ENCODE measurements around the gene SIK3.

The SIK3 gene

DNA sequence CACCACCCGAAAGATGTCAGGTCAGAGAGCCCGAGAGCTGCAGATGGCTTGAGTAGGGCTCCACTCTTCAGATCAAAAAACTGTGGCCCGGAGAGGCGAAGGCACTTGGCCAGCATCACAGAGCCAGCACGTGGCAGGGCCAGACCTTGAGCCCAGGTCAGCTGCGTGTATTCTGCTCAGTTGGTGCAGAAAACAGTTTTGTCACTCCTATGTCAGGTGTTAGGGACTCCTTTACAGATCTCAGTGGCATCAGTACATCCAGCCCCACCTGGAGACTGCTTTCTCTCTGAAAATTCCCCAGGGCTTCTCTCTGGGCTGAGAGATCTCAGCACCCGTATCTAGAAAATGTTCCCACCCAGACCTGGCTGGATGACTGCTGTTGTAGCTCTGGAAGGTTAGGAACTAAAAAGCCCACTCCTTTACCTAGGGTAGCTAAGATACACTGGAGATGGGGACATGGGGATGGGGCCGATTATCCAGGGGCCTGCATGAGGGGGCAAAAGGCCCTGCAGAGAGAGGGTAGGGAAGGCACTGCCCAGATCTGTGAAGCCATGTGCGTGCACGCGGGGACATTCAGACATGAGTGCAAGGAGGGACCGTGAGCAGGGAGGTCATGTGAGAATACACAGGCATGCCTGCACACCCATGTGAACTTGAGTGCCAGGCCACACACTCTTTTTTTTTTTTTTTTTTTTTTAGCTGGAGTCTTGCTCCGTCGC, 264.3 kb downstream of the SIK3 start:
- no peak for DNase-seq

DNA sequence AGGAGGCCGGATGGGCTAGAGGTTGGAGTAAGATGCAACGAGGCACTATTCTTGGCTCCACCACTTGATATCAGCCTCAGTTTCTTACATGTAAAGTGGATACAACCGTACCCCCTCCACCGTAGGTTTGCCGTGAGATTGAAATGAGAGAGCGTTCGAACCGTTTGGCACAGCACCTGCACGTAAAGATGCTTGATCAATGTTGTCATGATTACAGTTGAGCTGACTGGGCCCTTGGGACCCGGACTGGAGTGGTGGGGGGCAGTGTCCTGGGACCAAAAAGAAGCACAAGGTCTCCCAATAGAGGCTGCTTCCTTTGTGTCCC, 264.8 kb downstream of the SIK3 start:
- no peak for DNase-seq

DNA sequence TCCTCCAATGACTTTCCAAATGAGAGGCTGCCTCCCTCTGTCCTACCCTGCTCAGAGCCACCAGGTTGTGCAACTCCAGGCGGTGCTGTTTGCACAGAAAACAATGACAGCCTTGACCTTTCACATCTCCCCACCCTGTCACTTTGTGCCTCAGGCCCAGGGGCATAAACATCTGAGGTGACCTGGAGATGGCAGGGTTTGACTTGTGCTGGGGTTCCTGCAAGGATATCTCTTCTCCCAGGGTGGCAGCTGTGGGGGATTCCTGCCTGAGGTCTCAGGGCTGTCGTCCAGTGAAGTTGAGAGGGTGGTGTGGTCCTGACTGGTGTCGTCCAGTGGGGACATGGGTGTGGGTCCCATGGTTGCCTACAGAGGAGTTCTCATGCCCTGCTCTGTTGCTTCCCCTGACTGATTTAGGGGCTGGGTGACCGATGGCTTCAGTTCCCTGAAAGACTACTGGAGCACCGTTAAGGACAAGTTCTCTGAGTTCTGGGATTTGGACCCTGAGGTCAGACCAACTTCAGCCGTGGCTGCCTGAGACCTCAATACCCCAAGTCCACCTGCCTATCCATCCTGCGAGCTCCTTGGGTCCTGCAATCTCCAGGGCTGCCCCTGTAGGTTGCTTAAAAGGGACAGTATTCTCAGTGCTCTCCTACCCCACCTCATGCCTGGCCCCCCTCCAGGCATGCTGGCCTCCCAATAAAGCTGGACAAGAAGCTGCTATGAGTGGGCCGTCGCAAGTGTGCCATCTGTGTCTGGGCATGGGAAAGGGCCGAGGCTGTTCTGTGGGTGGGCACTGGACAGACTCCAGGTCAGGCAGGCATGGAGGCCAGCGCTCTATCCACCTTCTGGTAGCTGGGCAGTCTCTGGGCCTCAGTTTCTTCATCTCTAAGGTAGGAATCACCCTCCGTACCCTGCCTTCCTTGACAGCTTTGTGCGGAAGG, 265.6 kb downstream of the SIK3 start:
- DNase-seq: no peak

DNA sequence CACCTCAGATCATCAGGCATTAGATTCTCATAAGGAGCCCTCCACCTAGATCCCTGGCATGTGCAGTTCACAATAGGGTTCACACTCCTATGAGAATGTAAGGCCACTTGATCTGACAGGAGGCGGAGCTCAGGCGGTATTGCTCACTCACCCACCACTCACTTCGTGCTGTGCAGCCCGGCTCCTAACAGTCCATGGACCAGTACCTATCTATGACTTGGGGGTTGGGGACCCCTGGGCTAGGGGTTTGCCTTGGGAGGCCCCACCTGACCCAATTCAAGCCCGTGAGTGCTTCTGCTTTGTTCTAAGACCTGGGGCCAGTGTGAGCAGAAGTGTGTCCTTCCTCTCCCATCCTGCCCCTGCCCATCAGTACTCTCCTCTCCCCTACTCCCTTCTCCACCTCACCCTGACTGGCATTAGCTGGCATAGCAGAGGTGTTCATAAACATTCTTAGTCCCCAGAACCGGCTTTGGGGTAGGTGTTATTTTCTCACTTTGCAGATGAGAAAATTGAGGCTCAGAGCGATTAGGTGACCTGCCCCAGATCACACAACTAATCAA, 266.4 kb downstream of the SIK3 start:
- DNase-seq: no peak

DNA sequence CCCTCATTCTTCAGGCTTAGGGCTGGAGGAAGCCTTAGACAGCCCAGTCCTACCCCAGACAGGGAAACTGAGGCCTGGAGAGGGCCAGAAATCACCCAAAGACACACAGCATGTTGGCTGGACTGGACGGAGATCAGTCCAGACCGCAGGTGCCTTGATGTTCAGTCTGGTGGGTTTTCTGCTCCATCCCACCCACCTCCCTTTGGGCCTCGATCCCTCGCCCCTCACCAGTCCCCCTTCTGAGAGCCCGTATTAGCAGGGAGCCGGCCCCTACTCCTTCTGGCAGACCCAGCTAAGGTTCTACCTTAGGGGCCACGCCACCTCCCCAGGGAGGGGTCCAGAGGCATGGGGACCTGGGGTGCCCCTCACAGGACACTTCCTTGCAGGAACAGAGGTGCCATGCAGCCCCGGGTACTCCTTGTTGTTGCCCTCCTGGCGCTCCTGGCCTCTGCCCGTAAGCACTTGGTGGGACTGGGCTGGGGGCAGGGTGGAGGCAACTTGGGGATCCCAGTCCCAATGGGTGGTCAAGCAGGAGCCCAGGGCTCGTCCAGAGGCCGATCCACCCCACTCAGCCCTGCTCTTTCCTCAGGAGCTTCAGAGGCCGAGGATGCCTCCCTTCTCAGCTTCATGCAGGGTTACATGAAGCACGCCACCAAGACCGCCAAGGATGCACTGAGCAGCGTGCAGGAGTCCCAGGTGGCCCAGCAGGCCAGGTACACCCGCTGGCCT, 267.9 kb downstream of the SIK3 start:
- DNase-seq: no peak

DNA sequence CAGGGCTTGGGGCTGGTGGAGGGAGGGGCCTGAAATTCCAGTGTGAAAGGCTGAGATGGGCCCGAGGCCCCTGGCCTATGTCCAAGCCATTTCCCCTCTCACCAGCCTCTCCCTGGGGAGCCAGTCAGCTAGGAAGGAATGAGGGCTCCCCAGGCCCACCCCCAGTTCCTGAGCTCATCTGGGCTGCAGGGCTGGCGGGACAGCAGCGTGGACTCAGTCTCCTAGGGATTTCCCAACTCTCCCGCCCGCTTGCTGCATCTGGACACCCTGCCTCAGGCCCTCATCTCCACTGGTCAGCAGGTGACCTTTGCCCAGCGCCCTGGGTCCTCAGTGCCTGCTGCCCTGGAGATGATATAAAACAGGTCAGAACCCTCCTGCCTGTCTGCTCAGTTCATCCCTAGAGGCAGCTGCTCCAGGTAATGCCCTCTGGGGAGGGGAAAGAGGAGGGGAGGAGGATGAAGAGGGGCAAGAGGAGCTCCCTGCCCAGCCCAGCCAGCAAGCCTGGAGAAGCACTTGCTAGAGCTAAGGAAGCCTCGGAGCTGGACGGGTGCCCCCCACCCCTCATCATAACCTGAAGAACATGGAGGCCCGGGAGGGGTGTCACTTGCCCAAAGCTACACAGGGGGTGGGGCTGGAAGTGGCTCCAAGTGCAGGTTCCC, 268.6 kb downstream of the SIK3 start, which contains the start of gene APOC3:
APOC3 (plus strand) TSS at position 383 of the 659 bp plus-strand sequence. CDS start 676 bp downstream, outside the sequence.
- DNase-seq: no peak

DNA sequence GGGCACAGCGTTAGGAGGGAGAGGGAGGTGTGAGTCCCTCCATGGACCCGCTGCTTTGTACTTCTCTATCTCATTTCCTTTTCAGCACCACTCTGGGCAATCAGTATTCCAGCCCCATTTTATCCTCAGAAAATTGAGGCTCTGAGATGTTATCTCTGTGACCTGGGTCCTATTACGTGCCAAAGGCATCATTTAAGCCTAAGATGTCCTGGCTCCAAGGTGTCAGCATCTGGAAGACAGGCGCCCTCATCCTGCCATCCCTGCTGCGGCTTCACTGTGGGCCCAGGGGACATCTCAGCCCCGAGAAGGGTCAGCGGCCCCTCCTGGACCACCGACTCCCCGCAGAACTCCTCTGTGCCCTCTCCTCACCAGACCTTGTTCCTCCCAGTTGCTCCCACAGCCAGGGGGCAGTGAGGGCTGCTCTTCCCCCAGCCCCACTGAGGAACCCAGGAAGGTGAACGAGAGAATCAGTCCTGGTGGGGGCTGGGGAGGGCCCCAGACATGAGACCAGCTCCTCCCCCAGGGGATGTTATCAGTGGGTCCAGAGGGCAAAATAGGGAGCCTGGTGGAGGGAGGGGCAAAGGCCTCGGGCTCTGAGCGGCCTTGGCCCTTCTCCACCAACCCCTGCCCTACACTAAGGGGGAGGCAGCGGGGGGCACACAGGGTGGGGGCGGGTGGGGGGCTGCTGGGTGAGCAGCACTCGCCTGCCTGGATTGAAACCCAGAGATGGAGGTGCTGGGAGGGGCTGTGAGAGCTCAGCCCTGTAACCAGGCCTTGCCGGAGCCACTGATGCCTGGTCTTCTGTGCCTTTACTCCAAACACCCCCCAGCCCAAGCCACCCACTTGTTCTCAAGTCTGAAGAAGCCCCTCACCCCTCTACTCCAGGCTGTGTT, 269.4 kb downstream of the SIK3 start:
- no peak for DNase-seq

DNA sequence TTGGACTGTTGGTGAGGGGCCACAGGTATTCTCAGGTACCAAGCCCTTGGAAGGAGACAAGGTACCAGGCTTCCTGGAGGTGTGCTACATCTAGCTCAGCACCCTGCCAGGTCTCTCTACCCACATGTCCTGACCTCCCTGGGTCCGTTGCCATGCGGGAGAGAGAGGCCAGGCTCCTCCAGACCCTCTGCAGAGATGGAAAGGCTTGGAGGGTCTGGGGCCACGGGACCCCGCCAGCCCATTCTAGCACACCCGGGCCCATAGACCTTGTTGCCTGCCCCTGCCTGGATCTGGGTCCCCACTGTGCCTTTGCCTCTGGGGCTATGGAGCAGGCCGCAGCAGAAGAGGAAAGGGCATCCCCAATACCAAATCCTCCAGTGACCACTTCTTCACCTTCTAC, 270.8 kb downstream of the SIK3 start:
- DNase-seq: no peak

DNA sequence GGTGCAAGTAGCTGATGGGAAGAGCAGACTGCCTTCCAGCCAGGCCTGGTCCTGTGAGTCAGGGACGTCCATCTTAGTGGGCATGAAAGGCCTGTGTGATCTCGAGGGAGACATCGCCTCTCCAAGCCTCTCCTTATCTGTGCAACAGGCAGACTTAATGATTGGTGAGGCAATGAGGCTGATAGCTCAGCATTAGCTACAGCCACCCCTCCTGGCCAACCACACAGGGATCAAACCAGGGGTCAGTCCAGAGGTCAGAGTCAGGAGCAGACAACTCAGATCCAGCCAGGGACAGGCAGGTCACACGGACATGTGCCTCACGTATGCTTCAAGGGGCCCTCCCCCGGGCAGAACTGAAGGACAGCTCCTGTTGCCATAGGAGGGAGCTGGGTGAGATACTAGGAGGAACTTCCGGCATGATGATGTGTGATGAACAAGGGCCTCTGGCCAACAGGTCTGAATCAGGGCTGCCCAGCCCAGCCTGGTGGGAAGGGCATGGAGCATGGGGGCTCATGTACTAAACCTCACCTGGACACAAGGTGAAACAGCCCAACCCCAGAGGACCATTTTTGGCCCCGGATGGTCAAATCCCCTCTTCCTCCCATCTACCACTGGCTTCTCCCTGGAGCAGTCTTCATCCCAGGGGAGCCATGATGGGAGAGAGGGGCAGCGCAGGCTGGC, 271.3 kb downstream of the SIK3 start:
- no peak for DNase-seq

DNA sequence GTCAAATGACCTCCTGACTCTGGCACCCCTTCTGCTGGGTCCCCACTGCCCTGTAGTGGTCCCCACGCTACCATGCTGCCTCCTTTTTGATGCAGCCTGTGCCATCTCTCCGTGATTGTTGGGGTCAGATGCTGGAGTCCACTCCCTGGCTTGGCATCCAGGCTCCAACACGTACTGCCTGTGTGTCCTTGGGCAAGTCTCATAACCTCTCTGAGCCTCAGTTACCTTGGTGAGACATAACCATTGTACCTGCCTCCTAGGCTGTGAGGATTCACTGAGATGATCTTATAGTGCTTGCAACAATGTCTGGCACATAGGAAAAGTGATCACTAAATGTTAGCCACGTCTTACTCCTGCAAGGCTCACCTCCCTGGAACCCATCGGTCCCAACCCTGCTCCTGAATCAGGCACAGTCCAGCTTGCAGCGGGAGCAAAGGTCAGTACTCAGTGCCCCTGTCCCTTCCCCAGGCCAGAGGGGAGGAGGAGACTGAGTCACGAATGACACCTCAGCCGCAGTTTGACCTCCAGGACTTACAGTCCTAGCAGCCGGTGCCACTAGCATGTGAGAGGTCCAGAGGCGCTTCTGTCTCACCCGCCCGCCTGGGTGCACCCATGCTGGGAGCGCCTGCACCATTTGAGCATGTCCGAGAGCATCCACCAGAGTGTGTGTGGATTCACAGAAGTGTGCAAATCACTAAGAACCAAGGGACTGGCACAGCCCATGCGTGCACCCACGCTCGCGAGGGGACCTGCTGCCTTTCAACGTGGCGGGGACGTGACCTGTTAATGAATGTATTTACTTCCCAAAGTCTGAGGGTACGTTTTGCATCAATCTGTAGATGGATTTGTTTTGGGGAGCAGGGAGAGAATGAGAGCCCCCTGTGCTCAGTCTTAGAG, 272.1 kb downstream of the SIK3 start:
- DNase-seq: no peak

DNA sequence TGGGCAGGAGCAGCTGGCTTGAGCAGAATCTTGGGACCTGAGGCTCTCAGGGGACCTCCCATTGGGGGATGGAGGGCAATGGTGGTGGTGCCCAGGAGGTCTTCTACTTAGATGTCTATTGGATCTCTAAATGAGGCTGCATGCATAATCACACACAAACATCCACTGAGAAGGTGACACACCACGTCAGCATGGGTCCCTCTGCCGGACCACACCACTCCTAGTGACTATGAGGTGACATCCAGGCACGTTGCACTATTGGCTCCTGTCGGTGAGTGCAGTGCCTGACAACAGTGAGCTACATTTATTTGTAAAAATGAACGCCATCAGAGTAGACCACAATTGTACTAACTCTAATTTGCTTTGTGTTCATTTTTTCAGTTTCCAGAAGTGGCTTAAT, 272.8 kb downstream of the SIK3 start:
- no peak for DNase-seq

DNA sequence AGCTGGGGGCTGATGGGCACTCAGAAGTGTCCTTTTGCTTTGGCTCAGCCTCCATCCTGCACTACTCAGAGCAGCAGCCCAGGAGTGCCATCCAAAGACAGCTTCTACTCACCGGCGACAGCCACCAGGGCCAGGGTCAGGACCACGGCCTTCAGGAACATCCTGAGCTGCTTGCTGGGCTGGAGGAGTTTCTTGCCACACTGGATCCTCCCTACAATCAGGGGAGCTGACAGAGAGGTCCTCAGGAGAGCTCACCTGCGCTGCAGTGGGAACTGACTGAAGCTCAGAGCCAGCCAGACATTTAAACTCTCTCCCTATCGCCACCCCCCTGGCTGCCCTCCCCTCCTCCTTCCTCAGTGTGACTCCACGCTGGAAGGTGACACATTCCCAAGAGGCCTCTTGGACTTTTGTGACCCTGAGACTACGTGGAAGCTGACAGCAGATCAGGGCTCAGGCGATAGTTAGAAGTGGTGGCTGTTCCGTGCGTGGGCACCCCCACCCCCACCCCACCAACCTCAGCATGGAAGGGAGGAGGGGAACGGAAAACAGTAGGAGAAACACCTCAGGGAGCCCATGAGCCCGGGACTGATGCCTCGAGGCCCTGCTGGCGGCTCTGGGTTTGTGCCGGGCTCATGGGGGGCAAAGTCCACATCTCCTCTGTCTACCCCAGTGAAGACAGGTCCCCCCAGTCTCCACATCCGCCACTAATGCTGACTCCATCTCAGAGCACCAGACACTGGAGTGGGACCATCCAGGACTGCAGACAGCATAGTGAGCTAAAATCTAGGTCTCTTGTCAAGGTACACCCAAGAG, 275.0 kb downstream of the SIK3 start, which contains the start of gene APOA4:
APOA4 (minus strand) TSS at position 274 of the 813 bp plus-strand sequence; CDS start at position 161, 113 bp downstream.
- no peak for DNase-seq

DNA sequence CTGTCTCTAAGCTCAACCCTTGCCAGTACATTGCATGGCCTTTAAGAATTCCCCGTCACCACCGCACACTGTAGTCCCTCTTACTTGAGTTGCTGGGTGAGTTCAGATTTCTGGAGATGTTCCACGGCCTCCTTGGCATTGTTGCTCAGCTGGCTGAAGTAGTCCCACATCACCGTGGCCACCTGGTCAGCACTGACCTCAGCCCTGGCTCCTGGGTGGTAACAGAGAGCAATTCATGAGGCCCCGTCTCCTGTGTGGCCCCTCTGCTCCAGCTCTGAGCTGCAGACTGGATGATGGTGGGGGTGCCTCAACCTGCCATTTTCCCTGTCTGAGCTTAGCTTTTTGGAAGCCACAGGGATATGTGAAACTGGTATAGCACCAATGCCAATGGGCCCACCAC, 275.7 kb downstream of the SIK3 start:
- no peak for DNase-seq

DNA sequence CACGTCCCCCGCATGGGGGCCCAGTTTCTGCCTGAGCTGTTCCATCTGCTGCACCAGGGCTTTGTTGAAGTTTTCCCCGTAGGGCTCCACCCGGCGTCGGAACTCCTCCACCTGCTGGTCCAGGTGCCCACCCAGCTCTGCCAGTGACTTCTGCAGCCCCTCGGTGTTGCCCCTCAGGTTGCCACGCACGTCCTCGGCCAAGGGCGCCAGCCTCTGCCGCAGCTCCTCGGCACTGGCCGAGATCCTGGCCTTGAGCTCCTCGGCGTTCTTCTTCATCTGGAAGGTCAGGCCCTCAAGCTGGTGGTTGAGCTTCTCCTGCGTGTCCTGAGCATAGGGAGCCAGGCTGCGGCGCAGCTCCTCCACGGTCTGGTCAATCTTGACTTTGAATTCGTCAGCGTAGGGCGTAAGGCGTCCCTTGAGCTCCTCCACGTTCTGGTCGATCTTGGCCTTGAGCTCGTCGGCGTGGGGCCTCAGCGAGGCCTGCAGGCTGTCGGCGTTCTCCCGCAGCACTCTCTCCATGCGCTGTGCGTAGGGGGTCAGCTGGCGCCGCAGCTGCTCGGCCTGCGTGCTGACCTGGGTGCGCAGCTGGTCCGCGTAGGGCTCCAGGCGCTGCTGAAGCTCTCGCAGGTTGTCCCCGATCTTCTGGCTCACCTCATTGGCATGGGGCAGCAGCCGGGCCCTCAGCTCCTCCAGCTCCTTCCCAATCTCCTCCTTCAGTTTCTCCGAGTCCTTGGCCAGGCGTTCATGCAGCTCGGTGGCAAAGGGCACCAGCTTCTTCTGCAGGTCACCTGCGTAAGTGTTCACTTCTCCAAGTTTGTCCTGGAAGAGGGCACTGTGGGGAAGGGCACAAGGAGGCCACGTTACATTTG, 276.9 kb downstream of the SIK3 start:
- no peak for DNase-seq

DNA sequence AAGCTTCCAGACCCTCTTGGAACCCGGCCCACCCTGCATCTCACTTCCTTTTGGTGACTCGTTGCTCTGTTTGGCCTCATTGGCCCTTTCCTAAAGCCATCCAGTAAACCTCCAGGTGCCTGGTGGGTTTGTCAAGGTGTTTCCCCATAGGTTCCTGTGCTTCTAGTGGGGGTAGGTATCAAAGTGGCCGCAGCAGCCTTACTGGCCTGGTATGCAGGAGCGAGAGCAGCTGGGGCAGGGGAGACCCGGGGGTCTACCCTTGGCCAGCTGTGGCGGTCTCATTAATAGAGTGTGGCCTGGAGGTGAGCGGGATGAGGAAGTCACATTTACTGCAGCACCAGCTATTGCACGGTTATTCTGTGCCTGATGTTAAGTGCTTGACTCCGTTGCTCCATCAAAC, 279.2 kb downstream of the SIK3 start:
- DNase-seq: no peak

DNA sequence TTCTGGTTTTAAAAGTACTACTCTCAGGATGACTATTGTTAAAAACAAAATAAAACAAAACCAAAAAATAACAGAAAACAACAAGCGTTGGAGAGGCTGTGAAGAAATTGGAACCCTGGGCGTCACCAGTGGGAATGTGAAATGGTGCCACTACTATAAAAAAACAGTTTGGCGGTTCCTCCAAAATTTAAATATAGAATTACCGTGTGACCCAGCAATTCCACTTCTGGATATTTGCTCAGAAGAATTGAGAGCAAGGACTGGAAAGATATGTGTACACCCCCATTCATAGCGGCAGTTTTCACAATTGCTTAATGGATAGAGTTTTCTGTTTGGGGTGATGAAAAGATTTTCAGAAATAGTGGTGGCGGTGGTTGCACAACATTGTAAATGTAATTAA, 283.7 kb downstream of the SIK3 start:
- DNase-seq: no peak

DNA sequence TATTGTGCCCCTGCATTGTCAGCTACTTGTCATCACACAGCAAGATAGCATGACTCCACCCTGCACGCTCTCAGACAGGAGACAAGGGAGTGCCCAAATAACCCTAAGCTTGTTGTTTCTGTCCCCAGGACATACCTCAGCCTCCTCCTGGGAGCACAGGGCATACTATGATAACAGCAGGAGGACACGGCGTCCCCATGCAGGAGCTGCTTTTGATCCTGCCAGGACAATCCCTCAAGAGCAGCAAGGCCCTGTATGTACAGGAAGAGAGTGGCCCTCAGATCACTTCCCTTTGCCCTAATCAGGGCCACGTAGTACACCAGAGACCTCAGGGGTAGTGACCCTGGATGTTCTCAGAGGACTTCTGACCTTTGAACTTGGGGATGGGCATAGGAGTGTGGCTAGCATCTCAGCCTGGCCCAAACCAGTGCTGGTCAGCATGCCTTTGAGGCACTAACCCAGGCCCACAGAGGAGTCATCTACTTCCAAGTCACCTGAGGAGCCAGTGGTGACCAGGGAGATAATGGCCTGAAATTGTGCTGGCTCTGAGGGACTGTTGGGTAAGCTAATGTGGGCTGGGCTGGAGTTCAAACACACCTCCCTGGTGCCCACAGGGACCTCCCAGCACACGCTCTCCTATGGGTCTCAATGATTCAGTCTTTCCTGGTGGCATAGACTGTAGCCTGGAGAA, 284.3 kb downstream of the SIK3 start:
- DNase-seq: no peak
